NCI-H524 treated with DMSO at 0.1 percent for 48 hours (cell line): ENCODE results near the gene FASN.

Experiments
- DNase-seq: peaks from one replicate; lab custom pipeline; 2025; lab: John Stamatoyannopoulos, UW

Gene FASN

GRCh38 chr17:82055965-82056728 is 41.9 kb downstream of the FASN start:
- no peak for DNase-seq

DNA sequence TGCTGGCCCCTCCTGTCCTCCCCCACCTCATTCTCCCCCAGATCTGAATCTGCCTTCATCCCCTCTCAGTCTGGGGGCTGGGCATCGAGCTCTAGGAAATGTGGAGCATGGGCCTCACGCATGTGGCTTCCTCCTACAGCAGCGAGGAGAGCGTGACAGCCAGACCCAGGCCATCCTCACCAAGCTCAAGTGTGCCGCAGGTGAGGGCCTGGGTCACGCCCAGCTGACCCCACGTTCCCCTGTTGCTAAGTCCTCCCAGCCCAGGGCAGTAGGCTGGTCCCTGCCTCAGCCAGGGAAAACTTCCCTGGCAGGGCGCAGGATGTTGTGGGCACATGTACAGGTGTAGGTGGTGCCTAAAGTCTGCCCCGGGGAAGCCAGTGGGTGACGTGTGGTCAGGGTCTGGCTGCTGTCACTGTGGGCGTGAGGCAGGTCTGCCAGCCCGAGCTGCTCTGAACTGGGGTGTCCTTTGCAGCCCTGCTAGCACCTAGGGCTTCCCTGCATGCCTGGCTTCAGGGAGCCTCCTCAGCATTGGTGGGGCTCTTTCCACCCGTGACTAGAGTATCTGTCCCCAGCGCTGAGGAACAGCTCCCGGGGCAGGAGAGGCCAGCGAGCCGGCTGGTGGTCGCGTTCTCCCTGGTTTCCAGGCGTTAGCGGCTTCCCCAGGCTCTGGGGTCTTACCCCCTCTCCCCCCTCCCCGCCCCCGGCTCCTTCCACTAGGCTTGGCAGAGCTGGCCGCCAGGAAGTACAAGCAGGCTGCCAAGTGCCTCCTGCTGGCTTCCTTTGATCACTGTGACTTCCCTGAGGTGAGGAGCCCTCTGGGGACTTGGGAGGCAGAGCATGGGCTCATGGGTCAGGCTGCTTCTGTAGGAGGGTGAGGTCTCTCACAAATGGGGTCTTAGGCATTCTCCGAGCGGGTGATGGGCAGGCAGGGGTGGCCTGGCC is 42.7 kb downstream of the FASN start:
- DNase-seq: no peak

DNA sequence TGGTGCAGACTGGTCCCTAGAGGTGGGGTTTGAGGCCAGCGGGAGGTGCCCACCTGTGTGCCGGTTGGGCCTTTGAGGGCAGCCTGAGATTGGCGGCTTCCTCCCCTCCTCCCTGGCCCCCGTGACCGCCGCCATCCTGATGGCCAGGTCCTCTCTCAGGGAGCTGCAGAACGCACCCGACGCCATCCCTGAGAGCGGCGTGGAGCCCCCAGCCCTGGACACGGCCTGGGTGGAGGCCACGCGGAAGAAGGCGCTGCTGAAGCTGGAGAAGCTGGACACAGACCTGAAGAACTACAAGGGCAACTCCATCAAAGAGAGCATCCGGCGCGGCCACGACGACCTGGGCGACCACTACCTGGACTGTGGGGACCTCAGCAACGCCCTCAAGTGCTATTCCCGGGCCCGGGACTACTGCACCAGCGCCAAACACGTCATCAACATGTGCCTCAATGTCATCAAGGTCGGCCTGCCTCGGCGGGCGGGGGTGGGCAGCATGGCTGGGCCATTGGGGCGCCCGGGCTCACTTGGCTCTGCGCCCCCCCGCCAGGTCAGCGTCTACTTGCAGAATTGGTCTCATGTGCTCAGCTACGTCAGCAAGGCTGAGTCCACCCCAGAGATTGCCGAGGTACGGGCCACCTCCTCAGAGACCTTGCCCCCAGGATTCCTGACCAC is 43.5 kb downstream of the FASN start:
- no peak for DNase-seq

DNA sequence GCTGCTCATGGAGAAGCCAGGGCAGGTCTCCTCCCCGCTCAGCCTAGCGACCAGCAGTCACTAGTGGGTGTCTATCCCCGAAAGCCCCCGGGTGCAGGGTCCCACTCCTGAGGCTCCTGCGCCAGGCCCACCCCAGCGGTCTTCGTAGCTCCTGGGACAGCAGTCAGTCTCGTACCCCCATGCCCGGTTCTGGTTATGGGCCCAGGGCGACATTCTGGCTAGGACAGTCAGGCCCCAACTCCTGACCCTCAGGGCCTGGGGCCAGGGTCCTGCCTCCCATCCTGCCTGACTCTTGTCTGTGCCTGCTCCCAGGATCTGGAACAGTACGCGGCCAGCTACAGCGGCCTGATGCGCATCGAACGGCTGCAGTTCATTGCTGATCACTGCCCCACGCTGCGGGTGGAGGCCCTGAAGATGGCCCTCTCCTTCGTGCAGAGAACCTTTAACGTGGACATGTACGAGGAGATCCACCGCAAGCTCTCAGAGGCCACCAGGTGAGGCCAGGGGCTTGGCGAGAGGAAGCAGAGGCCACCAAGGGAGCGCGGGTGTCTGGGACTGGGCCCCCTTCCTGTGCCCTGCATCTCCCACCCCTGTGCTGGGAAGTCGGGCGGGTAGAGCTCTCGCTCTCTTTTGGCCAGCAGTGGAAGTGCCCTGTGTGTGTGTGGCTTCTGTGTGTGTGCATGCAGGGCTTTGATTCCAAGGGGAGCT is 44.3 kb downstream of the FASN start:
- no peak for DNase-seq

DNA sequence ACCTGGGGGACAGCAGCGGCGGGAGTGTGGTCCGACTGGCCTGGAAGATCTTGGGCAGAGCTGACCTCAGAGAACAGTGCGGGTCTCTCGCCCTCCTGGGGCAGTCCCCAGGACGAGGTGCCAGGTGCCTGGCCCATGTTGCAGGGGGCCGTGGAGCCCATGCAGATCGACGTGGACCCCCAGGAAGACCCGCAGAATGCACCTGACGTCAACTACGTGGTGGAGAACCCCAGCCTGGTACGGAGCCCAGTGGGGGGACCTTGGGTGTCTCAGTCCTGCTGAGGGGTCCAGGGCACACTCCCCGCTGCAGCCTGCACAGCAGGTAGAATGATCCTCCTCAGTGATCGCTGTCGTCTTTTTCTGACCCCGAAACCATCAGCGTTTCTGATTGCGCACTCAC is 44.9 kb downstream of the FASN start:
- DNase-seq: no peak

- no peak for DNase-seq
These were observed 45.4 kb downstream of the FASN start for GRCh38 chr17:82052638-82053059.

DNA sequence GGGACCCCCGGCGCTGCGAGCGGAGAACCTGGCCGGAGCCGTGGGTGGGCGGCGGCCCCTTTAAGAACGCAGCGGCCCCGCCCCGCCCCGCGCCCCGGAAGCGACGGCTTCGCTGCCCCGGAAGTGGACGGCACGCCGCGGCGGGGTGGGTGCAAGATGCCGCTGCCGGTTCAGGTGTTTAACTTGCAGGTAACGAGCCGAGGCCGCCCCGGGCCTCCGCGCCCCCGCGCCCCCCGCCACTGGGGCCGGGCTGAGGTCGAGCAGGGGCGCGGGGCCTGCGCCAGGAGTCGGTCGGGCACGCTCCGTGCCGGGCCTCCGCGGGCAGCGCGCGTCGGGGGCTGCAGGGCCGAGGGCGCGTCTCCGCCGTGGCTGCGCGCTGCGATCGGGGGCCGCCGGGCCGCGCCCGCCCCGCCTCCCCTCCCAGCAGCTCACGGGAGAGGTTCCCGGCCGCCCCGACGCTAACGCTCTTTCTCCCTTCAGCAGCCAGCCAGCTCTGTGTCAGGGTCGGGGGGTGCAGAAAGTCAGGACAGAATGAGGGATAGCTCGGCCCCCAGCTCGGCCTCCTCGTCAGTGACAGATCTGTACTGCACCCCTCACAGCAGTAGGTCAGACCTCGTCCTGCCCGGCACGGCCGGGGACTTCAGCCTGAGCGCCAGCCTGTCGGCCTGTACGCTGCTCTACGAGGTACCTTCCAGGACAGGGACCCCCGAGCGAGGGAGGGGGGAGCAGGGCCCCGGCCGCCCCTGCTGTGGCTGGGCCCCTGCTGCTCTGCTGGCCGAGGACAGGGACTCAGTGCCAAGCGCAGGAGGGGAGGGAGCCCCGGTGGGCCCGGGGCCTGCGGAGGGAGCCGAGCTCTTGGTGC is 46.0 kb downstream of the FASN start, which contains the start of the genes GPS1 and RFNG:
GPS1 (plus strand) TSS at position 123 of the 862 bp plus-strand sequence; CDS start at position 157, 34 bp downstream.
RFNG (minus strand) TSS at position 36 of the 862 bp plus-strand sequence. CDS start 45 bp downstream, outside the sequence.
- DNase-seq: no peak

DNA sequence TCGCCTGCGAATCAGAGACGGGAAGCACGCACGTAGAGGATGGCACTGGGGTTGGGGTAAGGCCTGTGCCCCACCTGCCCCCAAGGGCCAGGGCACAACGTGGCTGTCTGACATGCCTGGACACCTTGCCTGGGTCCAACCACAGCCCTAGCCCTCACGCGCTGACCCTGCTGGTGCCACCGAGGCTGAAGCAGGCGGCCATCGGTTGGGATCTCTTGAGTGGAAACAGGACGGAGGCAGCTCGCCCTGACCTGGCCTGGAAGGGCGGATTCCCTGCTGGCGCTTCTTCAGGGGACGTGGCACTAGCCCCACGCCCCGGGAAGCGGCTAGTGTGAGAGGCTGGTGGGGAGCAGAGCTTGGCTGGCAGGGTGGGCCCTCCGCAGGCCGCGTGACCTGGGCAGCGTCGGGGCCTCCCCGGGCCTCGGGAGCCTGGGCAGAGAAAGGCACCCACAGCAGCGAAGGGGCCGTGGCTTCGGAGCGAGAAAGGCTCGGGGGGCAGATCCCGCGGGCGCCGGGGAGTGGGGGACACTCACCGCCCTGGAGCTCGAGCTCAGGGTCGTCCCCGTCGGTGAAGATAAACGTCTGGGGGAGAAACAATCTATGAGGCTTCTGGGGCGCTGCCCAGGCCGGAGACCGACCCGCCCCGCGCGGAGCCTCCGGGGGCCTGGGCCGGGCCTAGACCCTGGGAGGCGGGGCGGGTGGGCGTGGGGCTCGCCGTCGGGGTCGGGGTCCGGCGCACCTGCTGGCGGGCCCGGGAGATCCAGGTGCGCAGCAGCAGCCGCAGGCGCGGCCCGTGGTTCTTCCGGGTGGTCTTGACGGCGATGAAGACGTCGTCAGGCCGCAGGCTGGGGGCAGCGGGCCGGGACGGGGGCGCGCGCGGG is 47.0 kb downstream of the FASN start:
- DNase-seq: no peak

- no peak for DNase-seq
These were observed 47.8 kb downstream of the FASN start for GRCh38 chr17:82050152-82050760.

DNA sequence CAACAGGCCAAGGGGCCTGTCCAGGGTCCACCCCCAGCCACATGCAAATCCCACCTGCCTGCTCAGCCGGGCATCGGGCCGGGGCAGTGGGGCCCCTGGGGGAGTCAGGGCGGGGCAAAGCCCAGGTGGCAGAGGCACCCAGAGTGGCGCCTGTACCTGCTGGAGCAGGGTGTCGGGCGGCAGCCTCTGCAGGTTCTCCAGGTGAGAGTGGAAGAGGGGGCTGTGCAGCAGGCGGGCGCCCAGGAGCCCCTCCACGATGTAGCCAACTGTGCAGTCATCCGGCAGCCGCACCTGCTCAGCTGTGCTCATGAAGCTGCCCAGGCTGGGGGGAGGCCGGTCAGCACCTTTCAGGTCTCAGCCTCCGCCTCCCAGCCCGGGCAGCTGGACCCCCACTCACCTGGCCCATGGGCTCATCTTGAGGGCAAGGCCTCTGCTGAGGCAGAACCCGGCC is 48.5 kb downstream of the FASN start:
- no peak for DNase-seq

- DNase-seq: no peak
These were observed 48.9 kb downstream of the FASN start for GRCh38 chr17:82049106-82049505.

- no peak for DNase-seq
These were observed 49.5 kb downstream of the FASN start for GRCh38 chr17:82048571-82048971.

GRCh38 chr17:82047914-82048570 is 50.0 kb downstream of the FASN start:
- no peak for DNase-seq

DNA sequence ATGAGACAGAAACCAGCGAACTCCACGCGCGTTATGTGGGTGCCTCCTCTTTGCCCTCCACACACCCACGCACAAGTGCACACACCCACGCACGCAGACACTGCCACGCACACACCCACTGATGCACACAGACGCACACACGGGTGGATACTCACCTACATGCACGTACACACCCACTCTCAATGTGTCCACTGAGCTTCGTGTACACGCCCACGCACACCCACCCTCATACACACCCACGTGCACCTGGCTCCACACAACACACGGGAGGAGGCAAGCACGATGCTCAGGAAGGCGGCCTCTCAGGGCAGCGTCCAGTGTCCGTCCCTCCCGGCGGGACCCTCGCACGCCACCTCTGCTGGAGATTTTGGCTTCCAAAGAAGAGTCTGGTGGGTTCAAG is 50.7 kb downstream of the FASN start:
- DNase-seq: no peak

- DNase-seq: no peak
These were observed 51.1 kb downstream of the FASN start for GRCh38 chr17:82046903-82047302.

GRCh38 chr17:82045936-82046484 is 52.0 kb downstream of the FASN start:
- DNase-seq: no peak

- DNase-seq: no peak
These were observed 54.5 kb downstream of the FASN start for GRCh38 chr17:82043507-82043906.

- DNase-seq: no peak
These were observed 55.4 kb downstream of the FASN start for GRCh38 chr17:82042649-82043048.
